ENCODE measurements around the gene LCOR.

GRCh38 chr10:96857301-96858012 lies 25.4 kb downstream of the LCOR start:
- TF ChIP-seq EZH2 (IDR thresholded peaks at IDR 0.05; ENCODE audit: insufficient read depth, poor library complexity, severe bottlenecking) (no peak), EZH2phosphoT487 (IDR thresholded peaks at IDR 0.05; ENCODE audit: insufficient read depth, low read depth) (no peak)

Measured in GM23248 (cell line).